Transverse colon (tissue), 4 donors: ENCODE results near the gene CASQ1. TPM values are rescaled to one million over a fixed set of nuclear protein-coding genes. Genes with fewer than 3 reads are reported as not detected.

Experiments
- DNase-seq: peaks from one replicate; pipeline ENCODE4 v3.0.0-alpha.2; 2019
- H3K27ac ChIP-seq, 4 donors: fragments of 200-600 bp; sonication (generic); 2 replicates each; pipeline ENCODE4 v1.5.1; 2016 to 2018; ENCODE audit warnings: inconsistent platforms in 4 of 4
- H3K27me3 ChIP-seq: fragments of 200-600 bp; sonication (generic); 2 replicates; pipeline ENCODE4 v1.5.1; 2017; ENCODE audit warnings: inconsistent platforms
- H3K36me3 ChIP-seq, 4 donors: fragments of 200-600 bp; sonication (generic); 2 replicates each; pipeline ENCODE4 v1.5.1; 2017 to 2019; ENCODE audit warnings: inconsistent platforms in 4 of 4
- H3K4me1 ChIP-seq, 4 donors: fragments of 200-600 bp; sonication (generic); 2 replicates each; pipeline ENCODE4 v1.5.1; 2017 to 2020; ENCODE audit warnings: inconsistent platforms in 4 of 4
- H3K4me3 ChIP-seq, 4 donors: fragments of 200-600 bp; sonication (generic); 1 replicate in 1 of 4; 2 replicates in 3 of 4; pipeline versions ENCODE4 v1.5.1 to v1.6.1; 2017 to 2019; ENCODE audit warnings: inconsistent platforms in 4 of 4
- H3K9me3 ChIP-seq, 2 donors: fragments of 200-600 bp; sonication (generic); 2 replicates each; pipeline ENCODE4 v1.5.1; 2017 to 2019; ENCODE audit warnings: inconsistent platforms in 2 of 2
- EP300 ChIP-seq: sonication (generic); formaldehyde crosslinking; IDR thresholded peaks from one replicate; pipeline ENCODE4 v1.6.1; 2017; ENCODE audit warnings: antibody characterized with exemption, low read depth
- POLR2A ChIP-seq: fragments of 450-650 bp; IDR thresholded peaks from one replicate; pipeline ENCODE4 v1.6.1; 2016; ENCODE audit warnings: antibody characterized with exemption, mild to moderate bottlenecking, moderate library complexity
- POLR2AphosphoS5 ChIP-seq, 3 donors: sonication (generic); formaldehyde crosslinking; IDR thresholded peaks; one replicate each; pipeline ENCODE4 v1.6.1; 2016; ENCODE audit warnings: antibody characterized with exemption in 3 of 3
- WGBS, 2 donors: methylation state at CpG; one replicate each; pipeline ENCODE4 v1.1.5; 2018; ENCODE audit warnings: low coverage in 1 of 2; 5-methylcytosine and 5-hydroxymethylcytosine counted together
- in situ Hi-C, 4 donors: fragments of 200-750 bp; cut with MboI; loops; one replicate each; pipeline versions ENCODE4 v1.15.0 to v1.15.1; 2017; ENCODE audit warnings: low sequenced_read_pairs in 3 of 4, low pct_ligation_motif_present in 1 of 4, low pct_unique_long_range_greater_than_20kb in 1 of 4
- intact Hi-C: fragments of 100-400 bp; cut with DNase I; formaldehyde crosslinking; loops from one replicate; pipeline ENCODE4 v1.15.1; 2023; ENCODE audit warnings: low total_unique reads
- total RNA-seq, 4 donors: library from RNA; depleted of rRNA; stranded (reverse); fragments of >200 nt; gene quantifications; one replicate each; pipeline ENCODE4 v1.1.0, GENCODE V29; 2016
- TF ChIP-seq, protein P1 (sequence below), 5 experiments: fragments of 200-600 bp in 3 of 5; fragments of 450-650 bp in 2 of 5; sonication (generic) in 3 of 5; IDR thresholded peaks; 1 replicate in 2 of 5; 2 replicates in 3 of 5; pipeline ENCODE4 v1.5.1; 2016 to 2017; ENCODE audit warnings: antibody characterized with exemption in 5 of 5, inconsistent platforms in 3 of 5, mild to moderate bottlenecking in 2 of 5, moderate library complexity in 1 of 5

The CASQ1 gene
- total RNA-seq, 4 donors from 2014 or later = 0.55 to 0.95 TPM; not detected in 2

- H3K27me3 ChIP-seq = no peaks in the 10 kb centered on the region
- no peak overlapping the region for H3K4me3 ChIP-seq
- peaks cover 17 to 57% (median 40%) of the 10 kb centered on the region in 4 donors for H3K4me1 ChIP-seq
- in situ Hi-C loops = no loop called here
- no peaks in the 10 kb centered on the region for H3K9me3 ChIP-seq
- TF ChIP-seq, protein P1, sequence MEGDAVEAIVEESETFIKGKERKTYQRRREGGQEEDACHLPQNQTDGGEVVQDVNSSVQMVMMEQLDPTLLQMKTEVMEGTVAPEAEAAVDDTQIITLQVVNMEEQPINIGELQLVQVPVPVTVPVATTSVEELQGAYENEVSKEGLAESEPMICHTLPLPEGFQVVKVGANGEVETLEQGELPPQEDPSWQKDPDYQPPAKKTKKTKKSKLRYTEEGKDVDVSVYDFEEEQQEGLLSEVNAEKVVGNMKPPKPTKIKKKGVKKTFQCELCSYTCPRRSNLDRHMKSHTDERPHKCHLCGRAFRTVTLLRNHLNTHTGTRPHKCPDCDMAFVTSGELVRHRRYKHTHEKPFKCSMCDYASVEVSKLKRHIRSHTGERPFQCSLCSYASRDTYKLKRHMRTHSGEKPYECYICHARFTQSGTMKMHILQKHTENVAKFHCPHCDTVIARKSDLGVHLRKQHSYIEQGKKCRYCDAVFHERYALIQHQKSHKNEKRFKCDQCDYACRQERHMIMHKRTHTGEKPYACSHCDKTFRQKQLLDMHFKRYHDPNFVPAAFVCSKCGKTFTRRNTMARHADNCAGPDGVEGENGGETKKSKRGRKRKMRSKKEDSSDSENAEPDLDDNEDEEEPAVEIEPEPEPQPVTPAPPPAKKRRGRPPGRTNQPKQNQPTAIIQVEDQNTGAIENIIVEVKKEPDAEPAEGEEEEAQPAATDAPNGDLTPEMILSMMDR (IDR thresholded peaks at IDR 0.05) = no peak
- TF ChIP-seq EP300 (no peak), POLR2A (no peak), POLR2AphosphoS5 (IDR thresholded peaks at IDR 0.05) (no peak)
- H3K27ac ChIP-seq = peak overlapping the region; percentile 33 to 97 (median 88)
- WGBS, 2 donors = 81 to 96% methylated on average over 4 of the region's 4 CpGs
- DNase-seq = no peak
- intact Hi-C loops = no loop called here
- no peaks in the 10 kb centered on the region for H3K36me3 ChIP-seq
These were observed 16.8 kb downstream of the CASQ1 start for GRCh38 chr1:160207118-160207650.

GRCh38 chr1:160207771-160208556 lies 17.6 kb downstream of the CASQ1 start:
- TF ChIP-seq POLR2A (no peak), POLR2AphosphoS5 (IDR thresholded peaks at IDR 0.05) (no peak), EP300 (no peak)
- TF ChIP-seq, protein P1 (IDR thresholded peaks at IDR 0.05) = no peak
- intact Hi-C loops (no loop called here), in situ Hi-C loops (no loop called here)
- peaks cover 0 to 2% (median 0%) of the 10 kb centered on the region in 4 donors for H3K36me3 ChIP-seq
- no peaks in the 10 kb centered on the region for H3K27me3 ChIP-seq
- peak overlapping the region in 3 of 4 donors; percentile 18 to 33 (median 28) for H3K27ac ChIP-seq
- WGBS, 2 donors = 65 to 72% methylated on average over 5 to 9 of the region's 9 CpGs
- H3K4me3 ChIP-seq = no peak overlapping the region
- no peak for DNase-seq
- peaks cover 17 to 57% (median 40%) of the 10 kb centered on the region in 4 donors for H3K4me1 ChIP-seq
- no peaks in the 10 kb centered on the region for H3K9me3 ChIP-seq

DNA sequence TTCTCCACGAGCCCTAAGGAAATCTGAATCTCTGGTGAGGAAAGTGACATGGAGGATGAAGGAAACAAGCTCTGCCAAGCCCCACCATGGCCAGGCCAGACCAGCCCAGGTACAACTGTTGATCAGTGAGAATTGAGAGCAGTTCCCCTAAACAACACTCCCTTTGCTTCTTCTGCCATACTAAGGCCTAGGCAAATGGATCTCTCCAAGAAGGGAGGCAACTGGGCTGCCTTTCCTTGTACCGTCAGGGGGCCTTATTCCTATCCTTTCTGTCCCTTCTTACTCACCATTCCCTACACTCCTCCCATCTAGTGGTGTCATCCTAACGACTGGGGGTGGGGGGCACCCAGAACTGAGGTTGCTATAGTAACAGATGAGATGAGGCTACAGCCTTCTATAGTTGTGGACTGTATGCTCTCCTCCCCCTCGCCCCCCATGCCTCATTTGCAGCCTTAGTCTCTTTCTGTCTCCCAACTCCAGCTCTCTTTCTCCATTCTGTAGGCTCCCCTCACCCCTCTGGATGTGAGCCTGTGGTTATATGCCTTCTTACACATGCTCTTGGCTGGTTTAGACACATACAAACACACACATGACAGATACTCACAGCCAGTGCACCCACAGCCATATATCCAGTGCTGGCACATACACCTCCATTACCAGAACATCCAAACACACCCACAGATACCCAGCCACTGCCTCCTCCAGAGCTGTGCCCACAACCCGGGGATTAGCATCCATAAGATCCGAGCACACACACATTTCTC lies 18.4 kb downstream of the CASQ1 start:
- DNase-seq = no peak
- WGBS, 2 donors = 47 to 65% methylated on average over 3 to 6 of the region's 6 CpGs
- H3K4me3 ChIP-seq = no peak overlapping the region
- no peak for TF ChIP-seq POLR2AphosphoS5 (IDR thresholded peaks at IDR 0.05)
- no peak for TF ChIP-seq POLR2A
- TF ChIP-seq, protein P1 (IDR thresholded peaks at IDR 0.05) = no peak
- TF ChIP-seq EP300 = no peak
- H3K9me3 ChIP-seq = no peaks in the 10 kb centered on the region
- no peaks in the 10 kb centered on the region for H3K27me3 ChIP-seq
- intact Hi-C loops (no loop called here), in situ Hi-C loops (no loop called here)
- peaks cover 0 to 9% (median 0%) of the 10 kb centered on the region in 4 donors for H3K36me3 ChIP-seq
- H3K27ac ChIP-seq = peak overlapping the region in 3 of 4 donors; percentile 18 to 33 (median 28)
- peaks cover 17 to 57% (median 40%) of the 10 kb centered on the region in 4 donors for H3K4me1 ChIP-seq
